HEK293T (cell line): Measurements from ENCODE around the gene ZNF385B.

Experiments used
- CTCF ChIA-PET: fragments of 350-600 bp; formaldehyde crosslinking; extraction: SDS; loops from one replicate; lab custom pipeline; 2021; ENCODE audit warnings: antibody characterized with exemption, inconsistent platforms; lab: Yijun Ruan, JAX
- POLR2A ChIA-PET: fragments of 350-600 bp; formaldehyde crosslinking; extraction: SDS; loops from one replicate; lab custom pipeline; 2020; ENCODE audit warnings: antibody characterized with exemption, inconsistent platforms; lab: Yijun Ruan, JAX
- DNase-seq: peaks from one replicate; pipeline ENCODE4 v3.0.0; 2012; ENCODE audit warnings: mixed read lengths; ENCODE audit errors: extremely low spot score
- ARNT ChIP-seq: fragments of 450-650 bp; IDR thresholded peaks from 2 replicates; pipeline ENCODE4 v1.6.1; 2017; ENCODE audit warnings: mild to moderate bottlenecking
- BHLHE40 ChIP-seq: fragments of 450-650 bp; IDR thresholded peaks from 2 replicates; pipeline ENCODE4 v1.6.1; 2016; ENCODE audit warnings: mild to moderate bottlenecking, moderate library complexity, borderline replicate concordance
- CTBP1 ChIP-seq: fragments of 450-650 bp; IDR thresholded peaks from 2 replicates; pipeline ENCODE4 v1.6.1; 2016; ENCODE audit warnings: borderline replicate concordance
- ELF4 ChIP-seq: fragments of 450-650 bp; IDR thresholded peaks from 2 replicates; pipeline ENCODE4 v1.6.1; 2017; ENCODE audit warnings: antibody characterized with exemption
- FOXA1 ChIP-seq: fragments of 450-650 bp; IDR thresholded peaks from 2 replicates; pipeline ENCODE4 v1.6.1; 2016; ENCODE audit warnings: mild to moderate bottlenecking
- FOXK2 ChIP-seq: fragments of 450-650 bp; IDR thresholded peaks from 2 replicates; pipeline ENCODE4 v1.6.1; 2016; ENCODE audit warnings: mild to moderate bottlenecking
- FOXM1 ChIP-seq: fragments of 450-650 bp; IDR thresholded peaks from 2 replicates; pipeline ENCODE4 v1.6.1; 2017; ENCODE audit warnings: mild to moderate bottlenecking, borderline replicate concordance
- HDGF ChIP-seq: fragments of 450-650 bp; IDR thresholded peaks from 2 replicates; pipeline ENCODE4 v1.6.1; 2017; ENCODE audit warnings: antibody characterized with exemption, borderline replicate concordance
- L3MBTL2 ChIP-seq: fragments of 450-650 bp; conservative IDR thresholded peaks from 2 replicates; pipeline ENCODE4 v1.6.1; 2016; ENCODE audit warnings: mild to moderate bottlenecking
- LEF1 ChIP-seq: fragments of 450-650 bp; IDR thresholded peaks from 2 replicates; pipeline ENCODE4 v1.6.1; 2017; ENCODE audit warnings: mild to moderate bottlenecking, borderline replicate concordance
- NFRKB ChIP-seq: fragments of 450-650 bp; IDR thresholded peaks from 2 replicates; pipeline ENCODE4 v1.6.1; 2016; ENCODE audit warnings: mild to moderate bottlenecking, moderate library complexity
- PKNOX1 ChIP-seq: fragments of 450-650 bp; IDR thresholded peaks from 2 replicates; pipeline ENCODE4 v1.6.1; 2016
- SP1 ChIP-seq: fragments of 450-650 bp; IDR thresholded peaks from 2 replicates; pipeline ENCODE4 v1.6.1; 2017
- SUZ12 ChIP-seq: fragments of 450-650 bp; IDR thresholded peaks from 2 replicates; pipeline ENCODE4 v1.6.1; 2016; ENCODE audit warnings: mild to moderate bottlenecking
- TARDBP ChIP-seq: fragments of 450-650 bp; IDR thresholded peaks from 2 replicates; pipeline ENCODE4 v1.6.1; 2016
- ZNF384 ChIP-seq: fragments of 450-650 bp; IDR thresholded peaks from 2 replicates; pipeline ENCODE4 v1.6.1; 2016

ZNF385B gene

GRCh38 chr2:179424571-179424970 is 436.8 kb downstream of the ZNF385B start:
- DNase-seq = no peak
- TF ChIP-seq FOXM1 (no peak), PKNOX1 (no peak), HDGF (no peak), ZNF384 (no peak), ARNT (no peak), BHLHE40 (no peak), L3MBTL2 (no peak)
- ChIA-PET CTCF (no interaction called here), POLR2A (no interaction called here)

- DNase-seq = peak; percentile 56
- ChIA-PET POLR2A (no interaction called here), CTCF (interaction anchor here (1.1 to 1.4 kb wide), 2 partner anchors 11 to 21 kb away, joined by 3 to 6 read pairs; no protein-coding TSS in a partner anchor)
- TF ChIP-seq FOXK2 = no peak
- no peak for TF ChIP-seq NFRKB
- TF ChIP-seq ARNT = no peak
- TF ChIP-seq FOXA1 = no peak
- no peak for TF ChIP-seq SUZ12
- TF ChIP-seq SP1 = no peak
Measured at GRCh38 chr2:179422037-179422643, 439.3 kb downstream of the ZNF385B start.

- DNase-seq = no peak
- TF ChIP-seq ELF4 (no peak), L3MBTL2 (no peak), FOXA1 (no peak), ZNF384 (no peak), CTBP1 (no peak), TARDBP (no peak), PKNOX1 (no peak)
- CTCF ChIA-PET = interaction anchor here (0.6 kb wide), 1 partner anchor 28 kb away, joined by 3 read pairs; no protein-coding TSS in a partner anchor
- POLR2A ChIA-PET = no interaction called here
Measured at GRCh38 chr2:179417436-179417949, 443.9 kb downstream of the ZNF385B start.

GRCh38 chr2:179412112-179412511 is 449.3 kb downstream of the ZNF385B start:
- POLR2A ChIA-PET = no interaction called here
- DNase-seq = no peak
- CTCF ChIA-PET = interaction anchor here (0.8 kb wide), 1 partner anchor 193 kb away, joined by 3 read pairs; no protein-coding TSS in a partner anchor
- TF ChIP-seq PKNOX1 (no peak), FOXA1 (no peak), ELF4 (no peak), FOXK2 (no peak), FOXM1 (no peak), SP1 (no peak), CTBP1 (no peak), HDGF (no peak), SUZ12 (no peak), ARNT (no peak), BHLHE40 (no peak), TARDBP (no peak), ZNF384 (no peak), LEF1 (no peak), NFRKB (no peak), L3MBTL2 (no peak)

GRCh38 chr2:179410552-179411356 is 450.7 kb downstream of the ZNF385B start:
- ChIA-PET CTCF (interaction anchor here (0.6 to 1.1 kb wide), 3 partner anchors 12 to 997 kb away, joined by 3 to 7 read pairs (median 6); no protein-coding TSS in a partner anchor), POLR2A (no interaction called here)
- DNase-seq = peak; percentile 60
- TF ChIP-seq FOXM1 (no peak), FOXA1 (no peak), NFRKB (no peak), L3MBTL2 (no peak), ZNF384 (no peak), TARDBP (no peak), CTBP1 (no peak), HDGF (no peak), SUZ12 (no peak), BHLHE40 (no peak), LEF1 (no peak), SP1 (no peak), PKNOX1 (no peak), ELF4 (no peak), FOXK2 (no peak)
